Fibroblast of gingiva (primary cell): Measurements from ENCODE around the gene HAS3.

Experiments used
- DNase-seq: peaks from one replicate; pipeline ENCODE4 v3.0.0-alpha.2; 2011; ENCODE audit warnings: low read depth

HAS3 gene

GRCh38 chr16:69089091-69089910 lies 16.2 kb upstream of the HAS3 start:
- no peak for DNase-seq

GRCh38 chr16:69093974-69094373 lies 11.5 kb upstream of the HAS3 start:
- DNase-seq, result no peak

GRCh38 chr16:69094501-69094900 lies 11.0 kb upstream of the HAS3 start:
- no peak for DNase-seq

GRCh38 chr16:69095193-69095592 lies 10.3 kb upstream of the HAS3 start:
- DNase-seq, result no peak

- DNase-seq, result no peak
Observed at GRCh38 chr16:69100071-69100691, 5.3 kb upstream of the HAS3 start.

GRCh38 chr16:69106491-69107315 lies 1.2 kb downstream of the HAS3 start:
- no peak for DNase-seq

- no peak for DNase-seq
Observed at GRCh38 chr16:69107316-69107962, 2.0 kb downstream of the HAS3 start.

- no peak for DNase-seq
Observed at GRCh38 chr16:69108064-69108904, 2.8 kb downstream of the HAS3 start.

GRCh38 chr16:69108905-69109252 lies 3.4 kb downstream of the HAS3 start:
- no peak for DNase-seq

GRCh38 chr16:69109486-69110270 lies 4.2 kb downstream of the HAS3 start:
- no peak for DNase-seq

- DNase-seq, result no peak
Observed at GRCh38 chr16:69110406-69110805, 5.0 kb downstream of the HAS3 start.

GRCh38 chr16:69111216-69111875 lies 5.9 kb downstream of the HAS3 start:
- no peak for DNase-seq

- DNase-seq, result no peak
Observed at GRCh38 chr16:69111876-69112230, 6.4 kb downstream of the HAS3 start.

GRCh38 chr16:69112285-69113129 lies 7.1 kb downstream of the HAS3 start:
- DNase-seq, result peak; percentile 24

- DNase-seq, result no peak
Observed at GRCh38 chr16:69113216-69113615, 7.8 kb downstream of the HAS3 start.

GRCh38 chr16:69114346-69114975 lies 9.0 kb downstream of the HAS3 start:
- no peak for DNase-seq

GRCh38 chr16:69114976-69115355 lies 9.5 kb downstream of the HAS3 start:
- no peak for DNase-seq

- DNase-seq, result no peak
Observed at GRCh38 chr16:69115361-69115760, 9.9 kb downstream of the HAS3 start.

GRCh38 chr16:69115837-69116236 lies 10.4 kb downstream of the HAS3 start:
- DNase-seq, result no peak
